GM12878 (cell line): ENCODE results near the gene B3GNT2. TPM values are rescaled to one million over a fixed set of nuclear protein-coding genes. Genes with fewer than 3 reads are reported as not detected.

ENCODE experiments used
- ATAC-seq: fragments of 200-7000 bp; cut with Tn5 transposase; 3 replicates; pipeline ENCODE4 v1.9.1; 2020; ENCODE audit warnings: mild to moderate bottlenecking, moderate library complexity
- BruUV-seq: library from RNA; stranded (reverse); fragments of 400-500 nt; replicated peaks from 2 replicates; lab custom pipeline; 2021; lab: Mats Ljungman, UMichigan
- CTCF ChIA-PET: fragments of 300-600 bp; sonication (Branson Sonifier 250); formaldehyde crosslinking; extraction: SDS; loops from one replicate; lab custom pipeline; 2021; ENCODE audit warnings: inconsistent platforms; lab: Yijun Ruan, JAX
- POLR2A ChIA-PET: fragments of 350-600 bp; formaldehyde crosslinking; extraction: SDS; loops from one replicate; lab custom pipeline; 2021; ENCODE audit warnings: inconsistent platforms; lab: Charles Lee
- RAD21 ChIA-PET: fragments of 300-600 bp; sonication (Branson Sonifier 250); formaldehyde crosslinking; loops from one replicate; lab custom pipeline; 2023; ENCODE audit warnings: antibody characterized with exemption; ENCODE audit not compliant: unreplicated experiment; lab: Charles Lee
- SMC1A ChIA-PET: fragments of 300-600 bp; sonication (Branson Sonifier 250); formaldehyde crosslinking; loops from one replicate; lab custom pipeline; 2023; ENCODE audit not compliant: unreplicated experiment, uncharacterized antibody; lab: Charles Lee
- DNase-seq: peaks from one replicate; pipeline ENCODE4 v3.0.0-alpha.2; 2011; ENCODE audit warnings: low read depth, low spot score
- FAIRE-seq: peaks from 3 replicates; lab custom pipeline; 2011; peaks lifted over from hg19 to GRCh38; lab: Jason Lieb, UNC
- H2AFZ ChIP-seq: 2 replicates; pipeline ENCODE4 v1.6.0; 2011; ENCODE audit warnings: low read depth, low read length, control low read depth; ENCODE audit not compliant: control insufficient read depth
- H3K27ac ChIP-seq: 2 replicates; pipeline ENCODE4 v1.5.1; 2011; ENCODE audit warnings: control low read depth; ENCODE audit not compliant: control insufficient read depth, insufficient read depth
- H3K27me3 ChIP-seq, 2 experiments: replicated peaks in 1 of 2; 2 replicates each; pipeline versions ENCODE4 v1.6.0 to v1.6.1; 2011; ENCODE audit warnings: low read length in 1 of 2; ENCODE audit not compliant: control insufficient read depth in 2 of 2, insufficient read depth in 2 of 2
- H3K36me3 ChIP-seq, 2 experiments: 2 replicates each; pipeline ENCODE4 v1.5.1; 2011; ENCODE audit warnings: low read length in 1 of 2; ENCODE audit not compliant: control insufficient read depth in 2 of 2, insufficient read depth in 2 of 2
- H3K4me1 ChIP-seq: 2 replicates; pipeline ENCODE4 v1.6.1; 2011; ENCODE audit warnings: mild to moderate bottlenecking, low read length, moderate library complexity, mixed read lengths; ENCODE audit not compliant: control insufficient read depth, insufficient read depth
- H3K4me2 ChIP-seq: 2 replicates; pipeline ENCODE4 v1.6.0; 2011; ENCODE audit warnings: control low read depth; ENCODE audit not compliant: control insufficient read depth, insufficient read depth
- H3K4me3 ChIP-seq: fragments of 200-600 bp; sonication (generic); 2 replicates; pipeline ENCODE4 v1.5.1; 2016
- H3K79me2 ChIP-seq: 2 replicates; pipeline ENCODE4 v1.6.0; 2011; ENCODE audit warnings: low read length; ENCODE audit not compliant: control insufficient read depth, insufficient read depth
- H3K9ac ChIP-seq: 2 replicates; pipeline ENCODE4 v1.8.0; 2011; ENCODE audit warnings: low read length, control low read depth, mixed read lengths; ENCODE audit not compliant: control insufficient read depth, insufficient read depth
- H3K9me3 ChIP-seq: replicated peaks from 3 replicates; pipeline ENCODE4 v1.5.1; 2011; ENCODE audit warnings: mild to moderate bottlenecking, low read length; ENCODE audit not compliant: control insufficient read depth, insufficient read depth
- H4K20me1 ChIP-seq: 2 replicates; pipeline ENCODE4 v1.6.0; 2011; ENCODE audit not compliant: control insufficient read depth, insufficient read depth
- ASH2L ChIP-seq: fragments of 300-600, 200-600 bp; sonication (generic); IDR thresholded peaks from 2 replicates; pipeline ENCODE4 v1.6.1; 2017; ENCODE audit warnings: low read depth, mild to moderate bottlenecking, borderline replicate concordance
- BHLHE40 ChIP-seq, 2 experiments: fragments of 450-650 bp in 1 of 2; IDR thresholded peaks; 2 replicates each; pipeline ENCODE4 v1.6.1; 2011 to 2017; ENCODE audit warnings: low read depth in 2 of 2, borderline replicate concordance in 1 of 2, improper control_type of control experiment in 1 of 2, low read length in 1 of 2, mild to moderate bottlenecking in 1 of 2
- BRCA1 ChIP-seq: IDR thresholded peaks from 2 replicates; pipeline ENCODE4 v1.6.1; 2011; ENCODE audit warnings: low read depth, low read length, improper control_type of control experiment
- CHD2 ChIP-seq: IDR thresholded peaks from 2 replicates; pipeline ENCODE4 v1.6.1; 2011; ENCODE audit warnings: low read depth, low read length, improper control_type of control experiment, borderline replicate concordance
- HDGF ChIP-seq: fragments of 450-650 bp; IDR thresholded peaks from 2 replicates; pipeline ENCODE4 v1.6.1; 2016; ENCODE audit warnings: antibody characterized with exemption
- LARP7 ChIP-seq: fragments of 450-650 bp; IDR thresholded peaks from 2 replicates; pipeline ENCODE4 v1.6.1; 2017; ENCODE audit warnings: mild to moderate bottlenecking
- MYC ChIP-seq: IDR thresholded peaks from 2 replicates; pipeline ENCODE4 v1.6.1; 2011; ENCODE audit warnings: mild to moderate bottlenecking, low read length, moderate library complexity, inconsistent platforms; ENCODE audit not compliant: insufficient read depth, insufficient replicate concordance, insufficient read length, severe bottlenecking
- RAD51 ChIP-seq: fragments of 450-650 bp; IDR thresholded peaks from 2 replicates; pipeline ENCODE4 v1.6.1; 2016; ENCODE audit warnings: moderate library complexity, mild to moderate bottlenecking, inconsistent platforms
- RCOR1 ChIP-seq: conservative IDR thresholded peaks from 2 replicates; pipeline ENCODE4 v1.6.1; 2012; ENCODE audit warnings: low read depth, low read length, improper control_type of control experiment
- SMARCA5 ChIP-seq: fragments of 450-650 bp; IDR thresholded peaks from 2 replicates; pipeline ENCODE4 v1.6.1; 2017; ENCODE audit warnings: mild to moderate bottlenecking
- SUPT20H ChIP-seq: IDR thresholded peaks from 2 replicates; pipeline ENCODE4 v1.6.1; 2011; ENCODE audit warnings: low read depth, mild to moderate bottlenecking, low read length, moderate library complexity, borderline replicate concordance; ENCODE audit not compliant: control insufficient read depth
- TAF1 ChIP-seq: IDR thresholded peaks from 2 replicates; pipeline ENCODE4 v1.6.1; 2011; ENCODE audit warnings: mild to moderate bottlenecking, low read depth, low read length, borderline replicate concordance
- ZNF24 ChIP-seq: fragments of 450-650 bp; IDR thresholded peaks from 2 replicates; pipeline ENCODE4 v1.6.1; 2017; ENCODE audit warnings: antibody characterized with exemption, mild to moderate bottlenecking
- ZNF592 ChIP-seq: fragments of 450-650 bp; IDR thresholded peaks from 2 replicates; pipeline ENCODE4 v1.6.1; 2017; ENCODE audit warnings: mild to moderate bottlenecking, moderate library complexity
- WGBS: methylation state at CpG from one replicate; pipeline ENCODE4 v1.1.6; 2016; ENCODE audit warnings: low lambda C conversion rate; ENCODE audit not compliant: insufficient replicate concordance, insufficient coverage; ENCODE audit errors: missing lambda C conversion rate; 5-methylcytosine and 5-hydroxymethylcytosine counted together
- in situ Hi-C: fragments of 300-500 bp; cut with MboI; formaldehyde crosslinking; loops from 9 replicates; pipeline ENCODE4 v1.14.3; 2018; ENCODE audit warnings: mixed read lengths
- intact Hi-C: fragments of 100-400 bp; cut with micrococcal nuclease; formaldehyde crosslinking; loops from one replicate; pipeline ENCODE4 v1.14.2; 2022; ENCODE audit not compliant: unreplicated experiment
- polyA plus RNA-seq, 11 experiments: library from polyadenylated mRNA; depleted of rRNA in 4 of 11; unstranded in 6 of 11; stranded (reverse) in 5 of 11; fragments of >200 nt; fragmentation: Nextera tagmentation in 4 of 11; fragmentation: Illumina TruSeq in 1 of 11; extraction: Ambion mirVana in 4 of 11; extraction: Trizol in 1 of 11; gene quantifications; 1 replicate in 1 of 11; 2 replicates in 10 of 11; pipeline versions ENCODE4 v1.2.1 to v1.2.3, GENCODE V29; 2011 to 2016; ENCODE audit warnings: inconsistent platforms in 2 of 11, missing spikeins in 2 of 11, low read depth in 1 of 11
- total RNA-seq, 4 experiments: library from RNA; depleted of rRNA in 3 of 4; stranded (reverse); fragments of >200 nt in 3 of 4; fragmentation: Illumina TruSeq in 1 of 4; extraction: Trizol in 1 of 4; gene quantifications; 2 replicates each; pipeline versions ENCODE4 v1.2.1 to v1.2.3, GENCODE V29; 2013 to 2021

Gene B3GNT2
- total and polyA plus RNA-seq, 10 of the 15 experiments (the other 5 are each of a cell fraction or from before 2014, with no cell fraction given), result 19.7 to 103 (median 76.3) TPM

GRCh38 chr2:62240546-62240945 lies 44.6 kb downstream of the B3GNT2 start (continued):
- TF ChIP-seq ZNF592 (no peak), CHD2 (no peak)

GRCh38 chr2:62243983-62244382 lies 48.1 kb downstream of the B3GNT2 start:
- in situ Hi-C loops (no loop called here), intact Hi-C loops (no loop called here)
- no peaks in the 10 kb centered on the region for H4K20me1 ChIP-seq
- ChIA-PET RAD21 (interaction anchor here (1.9 kb wide), 1 partner anchor 60 kb away, joined by 4 read pairs; no protein-coding TSS in a partner anchor), POLR2A (no interaction called here), CTCF (no interaction called here), SMC1A (interaction anchor here (1.0 kb wide), 1 partner anchor 61 kb away, joined by 3 read pairs; no protein-coding TSS in a partner anchor)
- no peak overlapping the region for H3K27ac ChIP-seq
- no peak for TF ChIP-seq MYC
- no peak for TF ChIP-seq TAF1
- no peak for TF ChIP-seq SMARCA5
- TF ChIP-seq HDGF, result no peak
- no peak for TF ChIP-seq BRCA1
- TF ChIP-seq BHLHE40 (IDR thresholded peaks at IDR 0.05; ENCODE audit: borderline replicate concordance in 1 of 2, low read depth in 2 of 2, low read length in 1 of 2), result no peak
- no peak for TF ChIP-seq ZNF24
- TF ChIP-seq RAD51, result no peak
- TF ChIP-seq SUPT20H, result no peak
- TF ChIP-seq LARP7, result no peak
- no peak for TF ChIP-seq ASH2L
- TF ChIP-seq RCOR1, result no peak
- H3K4me3 ChIP-seq, result no peak overlapping the region
- BruUV-seq, result no TSS peak
- 82% methylated on average over 6 of the region's 6 CpGs for WGBS
- peak; percentile 55 for ATAC-seq
- no peaks in the 10 kb centered on the region for H3K4me1 ChIP-seq
- no peak overlapping the region for H3K4me2 ChIP-seq
- H3K9me3 ChIP-seq, result no peaks in the 10 kb centered on the region
- H2AFZ ChIP-seq, result no peak overlapping the region
- H3K79me2 ChIP-seq, result no peaks in the 10 kb centered on the region
- no peak for FAIRE-seq
- DNase-seq, result no peak
- H3K9ac ChIP-seq, result no peak overlapping the region
- H3K36me3 ChIP-seq, result no peaks in the 10 kb centered on the region
- no peaks in the 10 kb centered on the region for H3K27me3 ChIP-seq
